GM21526 (cell line): ENCODE measurements around the gene SHOC2.

Experiments
- ATAC-seq: cut with Tn5 transposase; IDR thresholded peaks from one replicate; pipeline ENCODE4 v1.9.1; 2021; ENCODE audit warnings: moderate library complexity; ENCODE audit not compliant: unreplicated experiment, low FRiP score

Gene SHOC2

DNA sequence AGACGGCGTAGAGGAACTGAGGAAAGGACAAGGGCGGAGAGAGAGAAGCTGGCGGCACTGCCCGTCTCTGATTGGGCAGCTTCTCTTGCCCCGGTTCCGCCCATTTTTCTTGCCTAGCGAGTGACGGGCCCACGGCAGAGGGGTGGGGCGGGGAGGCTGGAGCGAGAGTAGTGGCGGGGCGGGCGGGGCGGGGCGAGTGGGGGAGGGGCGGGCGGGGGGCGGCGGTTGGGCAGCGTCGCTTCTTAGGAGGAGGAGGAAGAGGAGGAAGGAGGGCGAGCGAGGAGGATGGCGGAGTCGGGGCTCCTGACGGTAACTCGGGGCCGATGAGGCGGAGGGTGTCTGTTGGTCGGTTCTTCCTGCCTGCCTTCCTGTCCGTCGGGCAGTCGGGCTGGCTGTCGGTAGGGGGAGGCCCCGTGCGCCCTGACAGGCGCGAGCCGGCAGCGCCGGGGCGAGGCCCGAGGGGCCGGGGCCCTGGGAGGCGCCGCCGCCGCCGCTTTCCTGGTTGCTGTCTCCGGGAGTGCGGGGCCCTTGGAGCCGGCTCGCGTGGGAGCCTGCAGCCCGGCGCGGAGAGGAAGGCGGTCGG lies at the start of gene SHOC2:
Gene SHOC2, plus strand, starts transcription at position 256 of the 583 bp plus-strand sequence. CDS start 44,755 bp downstream, outside the sequence.
- peak; percentile 85 for ATAC-seq

DNA sequence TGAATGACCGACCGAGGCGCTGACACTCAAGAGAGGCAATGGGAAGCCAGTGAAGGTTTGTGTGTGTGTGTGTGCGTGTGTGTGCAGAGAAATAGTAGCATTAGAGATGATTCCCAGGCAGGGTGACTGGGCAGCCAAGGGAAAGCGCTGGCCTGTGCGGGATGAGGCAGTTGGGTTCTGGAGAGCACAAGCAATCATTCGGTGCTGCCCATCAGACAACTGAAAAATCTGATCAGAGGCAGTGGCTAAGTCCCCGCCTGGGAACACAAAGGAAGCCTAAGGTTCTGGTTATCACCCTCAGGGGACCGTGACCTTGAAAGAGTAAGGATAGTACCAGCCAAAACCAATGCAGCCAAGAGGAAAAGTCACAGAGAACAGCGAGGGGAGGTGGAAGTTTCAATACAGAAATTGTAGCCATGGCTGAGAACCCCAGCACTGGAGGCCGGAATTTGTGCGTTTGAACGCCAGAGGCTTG lies 48.5 kb upstream of the SHOC2 start:
- no peak for ATAC-seq

DNA sequence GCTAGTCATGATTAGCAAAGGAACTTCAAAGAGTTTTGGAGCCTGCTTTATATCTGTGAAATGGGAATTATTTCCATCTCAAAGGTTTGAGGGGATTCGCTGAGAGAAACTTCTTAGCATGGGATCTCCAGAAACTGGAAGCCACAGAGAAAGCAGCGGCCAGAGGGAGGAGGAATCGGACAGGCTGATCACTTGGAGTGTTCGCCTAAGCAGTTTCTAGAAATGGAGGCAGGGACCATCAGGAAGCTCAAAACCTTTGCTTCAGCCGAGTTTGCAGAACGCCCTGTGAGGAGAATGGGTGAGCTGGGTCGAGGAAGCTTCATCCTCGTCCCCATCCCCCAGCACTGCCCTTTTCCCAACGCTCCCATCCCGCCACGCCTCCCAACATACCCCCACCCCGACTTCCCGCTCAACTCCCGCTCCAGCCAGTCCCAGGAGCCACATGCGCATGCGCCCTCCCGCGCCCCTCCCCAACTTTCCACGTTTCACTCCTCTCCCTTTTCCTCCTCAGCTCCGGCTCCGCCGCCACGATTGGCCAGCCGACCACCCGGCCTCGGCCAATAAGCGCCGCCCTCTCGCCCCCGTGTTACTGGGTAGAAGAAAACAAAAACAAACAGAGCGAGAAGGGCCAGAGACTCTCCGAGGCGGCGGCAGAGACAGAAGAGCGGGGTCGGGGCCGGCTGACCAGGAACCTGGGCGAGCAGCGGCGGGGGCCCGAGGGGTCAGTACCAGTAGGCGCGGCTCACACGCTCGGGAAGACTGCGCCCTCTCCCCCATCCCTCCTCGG lies 47.9 kb upstream of the SHOC2 start, which contains the start of gene PDCD4:
Gene PDCD4, plus strand, starts transcription at position 631 of the 787 bp plus-strand sequence. CDS start 4,100 bp downstream, outside the sequence.
- peak; percentile 71 for ATAC-seq

DNA sequence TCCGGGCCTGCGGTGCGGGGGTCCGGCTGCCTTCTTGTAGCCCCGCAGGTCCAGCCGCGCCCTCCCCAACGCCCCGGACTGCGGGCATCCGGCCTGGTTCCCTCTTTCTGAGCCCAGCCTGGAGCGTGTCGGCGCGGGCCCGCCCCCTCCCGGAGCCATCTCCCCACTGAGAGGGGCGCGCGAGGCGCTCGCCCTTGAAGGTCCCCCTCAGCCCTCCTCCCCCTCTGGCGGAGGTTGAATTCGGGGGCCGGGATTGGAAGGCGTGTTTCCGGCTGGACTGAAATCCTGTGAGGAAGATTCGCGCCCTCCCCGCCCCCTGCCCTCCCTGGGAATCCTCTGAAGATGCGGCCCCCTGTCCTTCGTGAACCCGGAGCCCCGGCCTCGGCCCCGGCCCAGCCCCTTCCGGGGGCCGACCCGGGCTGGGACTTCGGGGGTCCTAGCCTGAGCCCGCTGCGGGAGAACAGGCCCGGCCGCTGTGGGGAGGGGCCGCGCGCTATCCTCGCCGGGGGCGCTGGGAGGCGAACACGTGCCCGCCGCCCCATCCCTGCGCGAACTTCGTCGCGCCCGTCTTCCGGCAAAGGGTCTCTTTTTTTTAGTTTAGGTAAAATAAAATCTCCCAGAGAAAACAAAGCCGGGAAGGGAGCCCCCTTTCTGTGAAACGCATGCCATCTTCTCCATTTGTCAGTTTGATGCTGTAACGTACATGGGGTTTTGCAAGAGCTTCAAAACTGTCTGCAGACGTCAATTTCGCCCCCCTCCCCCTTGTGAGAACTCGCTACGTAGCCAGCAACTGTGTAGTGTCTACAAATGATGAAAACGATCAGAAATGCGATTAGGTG lies 47.0 kb upstream of the SHOC2 start:
- ATAC-seq = peak; percentile 39

DNA sequence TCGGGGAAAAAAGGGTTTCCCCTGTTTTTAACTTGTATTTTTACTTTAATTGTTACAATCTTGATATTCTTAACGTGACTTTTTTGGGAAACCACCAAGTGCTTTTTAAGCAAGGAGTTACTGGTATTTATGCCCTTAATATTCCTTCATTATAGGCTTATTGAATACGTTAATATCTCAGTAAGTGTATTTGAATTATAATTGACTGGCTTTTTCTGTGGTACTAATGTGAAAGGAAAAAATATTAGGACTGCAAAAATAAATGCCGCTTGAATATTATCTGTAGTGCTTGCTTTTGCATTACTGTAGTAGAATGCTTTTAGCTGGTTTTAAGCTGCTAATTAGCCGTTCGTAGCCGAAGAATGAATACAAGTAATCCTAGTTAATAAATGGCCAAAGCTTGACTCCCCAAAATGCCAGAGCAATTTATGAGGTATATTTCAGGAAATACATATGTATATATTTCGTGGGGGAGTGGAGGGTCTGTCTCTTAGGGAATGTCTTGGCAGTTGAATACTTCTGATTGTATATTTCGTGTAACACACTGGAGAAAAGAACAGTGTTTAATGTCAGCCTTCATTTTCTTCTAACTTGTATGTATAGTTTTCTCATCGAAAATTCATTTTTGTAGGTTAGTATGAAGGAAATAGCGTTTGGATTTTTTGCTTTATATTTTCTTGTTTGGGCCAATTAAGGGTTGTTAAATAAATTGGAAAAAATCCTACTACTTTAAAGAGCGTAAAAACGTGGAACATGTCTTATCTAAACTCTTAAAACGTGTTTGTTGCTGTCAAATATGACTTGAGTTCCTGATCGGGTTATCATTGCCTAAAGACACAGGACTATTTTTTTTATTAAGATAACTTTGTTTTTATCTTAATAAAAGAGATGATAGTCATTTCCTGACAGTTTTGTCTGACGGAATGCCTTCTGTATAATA lies 46.1 kb upstream of the SHOC2 start:
- no peak for ATAC-seq

DNA sequence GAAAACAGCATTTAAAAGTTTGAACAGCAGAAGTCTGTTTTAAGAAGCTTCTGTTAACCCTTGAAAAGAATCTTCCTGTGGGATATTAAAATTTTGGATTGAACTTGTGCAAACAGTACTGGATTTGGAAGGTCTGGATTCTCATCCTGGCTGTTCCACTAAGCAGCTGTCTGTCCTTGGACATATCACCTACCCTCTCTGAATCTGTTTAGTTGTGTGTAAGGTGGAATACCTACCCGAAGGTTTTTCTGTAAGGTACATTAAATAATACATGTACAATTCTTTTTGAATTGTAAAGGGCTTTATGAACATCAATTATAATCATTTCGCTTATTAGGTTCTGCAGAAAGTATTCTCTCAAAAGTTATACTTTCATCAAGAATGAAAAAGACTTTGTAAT lies 45.5 kb upstream of the SHOC2 start:
- no peak for ATAC-seq

DNA sequence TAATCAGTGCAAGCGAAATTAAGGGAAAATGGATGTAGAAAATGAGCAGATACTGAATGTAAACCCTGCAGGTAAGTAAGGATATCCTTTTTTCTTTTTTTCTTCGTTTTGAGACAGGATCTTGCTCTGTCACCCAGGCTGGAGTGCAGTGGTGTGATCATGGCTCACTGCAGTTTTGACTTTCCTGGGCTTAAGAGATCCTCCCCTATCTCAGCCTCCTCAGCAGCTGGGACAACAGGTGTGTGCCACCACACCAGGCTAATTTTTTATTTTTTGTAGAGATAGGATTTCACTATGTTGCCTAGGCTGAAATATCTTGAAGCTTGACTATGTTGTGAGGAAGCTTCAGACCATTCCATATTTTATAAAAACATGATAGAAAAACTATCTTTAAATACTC lies 43.4 kb upstream of the SHOC2 start:
- ATAC-seq = no peak

DNA sequence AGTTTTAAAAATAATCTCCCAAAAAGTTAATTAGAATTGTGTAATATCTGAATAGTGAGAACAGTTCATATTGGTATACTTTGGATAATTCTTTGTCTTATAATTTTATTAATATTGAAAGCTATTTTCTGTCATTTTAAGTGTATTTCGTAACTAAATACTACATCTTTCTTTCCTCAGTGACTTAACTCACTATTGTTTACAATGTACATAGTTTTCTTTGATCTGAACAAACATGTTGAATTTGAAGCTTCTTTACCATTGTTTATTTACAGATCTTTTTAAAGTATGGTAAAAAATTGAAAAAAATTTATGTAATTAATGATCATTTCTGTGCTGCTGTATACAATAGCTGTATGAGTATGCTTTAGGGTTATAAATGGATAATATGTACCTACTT lies 42.6 kb upstream of the SHOC2 start:
- no peak for ATAC-seq

DNA sequence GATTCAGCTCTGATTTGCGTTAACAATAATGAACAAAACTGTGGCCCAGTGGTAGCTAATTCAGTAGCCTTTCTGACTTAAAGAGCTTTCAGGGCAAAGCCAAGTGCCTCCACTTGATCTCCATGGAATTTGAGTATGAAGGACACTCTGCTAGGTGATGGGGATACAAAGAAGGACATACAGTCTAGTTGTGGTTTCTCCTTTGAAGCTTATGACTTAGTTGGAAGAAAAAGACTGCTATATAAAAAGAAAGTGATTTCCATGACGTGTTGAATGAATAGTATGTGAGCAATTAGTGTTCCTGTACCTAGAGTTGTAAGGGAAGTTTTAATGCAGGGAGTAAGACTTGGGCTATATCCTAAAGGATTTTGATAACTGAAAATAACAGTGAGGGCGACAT lies 39.4 kb upstream of the SHOC2 start:
- ATAC-seq = no peak

DNA sequence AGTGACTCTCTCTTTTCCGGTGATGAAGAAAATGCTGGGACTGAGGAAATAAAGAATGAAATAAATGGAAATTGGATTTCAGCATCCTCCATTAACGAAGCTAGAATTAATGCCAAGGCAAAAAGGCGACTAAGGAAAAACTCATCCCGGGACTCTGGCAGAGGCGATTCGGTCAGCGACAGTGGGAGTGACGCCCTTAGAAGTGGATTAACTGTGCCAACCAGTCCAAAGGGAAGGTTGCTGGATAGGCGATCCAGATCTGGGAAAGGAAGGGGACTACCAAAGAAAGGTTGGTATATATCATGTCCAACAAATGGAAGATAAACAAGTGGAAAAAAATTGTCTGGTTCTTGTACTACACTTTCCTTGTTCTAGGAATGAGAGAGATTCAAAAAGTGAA lies 38.2 kb upstream of the SHOC2 start:
- ATAC-seq = no peak

DNA sequence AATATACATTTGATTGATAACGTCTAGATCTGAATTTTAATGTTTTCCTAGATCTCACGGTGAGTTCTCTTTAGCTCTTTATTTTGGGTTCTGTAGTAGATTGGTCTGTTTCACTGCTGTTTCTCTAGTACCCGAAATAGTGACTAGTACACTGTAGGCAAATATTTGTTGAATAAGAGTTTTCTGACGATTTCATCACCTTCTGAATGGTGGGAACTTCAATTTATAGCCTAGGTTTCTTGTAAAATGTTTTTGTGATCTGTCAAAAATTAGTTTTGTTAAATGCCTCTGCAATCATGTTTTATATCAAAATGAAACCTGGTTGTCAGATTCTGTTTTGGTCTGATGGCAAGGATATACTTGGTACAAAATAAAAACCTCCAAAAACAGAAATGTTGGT lies 37.5 kb upstream of the SHOC2 start:
- no peak for ATAC-seq

DNA sequence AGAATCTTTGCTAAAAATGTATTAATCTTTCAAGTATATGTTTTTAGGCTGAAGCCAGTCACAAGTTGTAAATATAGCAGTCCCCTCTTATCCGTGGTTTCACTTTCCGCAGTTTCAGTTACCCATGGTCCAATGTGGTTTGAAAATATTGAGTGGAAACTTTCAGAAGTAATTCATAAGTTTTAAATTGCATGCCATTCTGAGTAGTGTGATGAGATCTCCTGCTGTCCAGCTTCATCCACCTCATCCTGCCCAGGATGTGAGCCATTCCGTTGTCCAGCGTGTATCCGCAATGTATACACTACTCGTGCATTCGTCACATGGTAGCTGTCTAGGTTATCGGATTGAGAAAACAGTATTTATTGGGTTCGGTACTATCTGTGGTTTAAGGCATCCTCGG lies 35.5 kb upstream of the SHOC2 start:
- no peak for ATAC-seq

DNA sequence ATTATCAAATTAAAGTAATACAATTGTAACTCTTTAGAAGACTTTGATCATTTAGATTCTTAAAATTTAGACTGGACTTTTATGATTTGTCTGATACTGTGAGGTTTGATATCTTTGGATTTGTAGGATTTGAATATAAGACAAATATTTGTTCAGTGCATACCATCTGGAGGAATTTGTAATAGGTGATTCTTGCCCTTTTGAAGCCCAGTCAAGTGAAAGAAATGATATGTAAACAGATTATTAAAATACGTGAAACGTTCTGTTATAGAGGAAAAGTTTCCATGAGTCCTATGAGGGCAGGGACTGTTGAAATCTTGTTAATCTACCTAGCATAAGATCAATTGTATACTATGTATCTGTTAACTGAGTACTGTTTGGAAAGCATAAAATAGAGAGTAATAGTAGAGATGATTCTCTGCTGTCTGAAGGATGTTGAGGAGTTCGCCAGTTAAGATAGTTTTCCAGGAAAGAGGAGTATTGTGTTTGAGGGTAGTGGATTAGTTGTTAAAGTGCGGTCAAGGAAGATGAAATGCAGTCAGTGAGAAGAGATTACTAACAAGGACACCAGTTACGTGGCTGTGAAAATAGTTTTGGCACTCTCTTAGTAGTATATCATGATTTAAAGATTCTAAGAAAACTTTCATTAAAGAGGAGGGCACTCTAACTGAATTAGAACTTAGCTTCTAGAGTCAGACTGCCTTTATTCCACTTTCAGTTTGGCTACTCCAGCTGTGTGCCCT lies 33.3 kb upstream of the SHOC2 start:
- ATAC-seq = no peak

DNA sequence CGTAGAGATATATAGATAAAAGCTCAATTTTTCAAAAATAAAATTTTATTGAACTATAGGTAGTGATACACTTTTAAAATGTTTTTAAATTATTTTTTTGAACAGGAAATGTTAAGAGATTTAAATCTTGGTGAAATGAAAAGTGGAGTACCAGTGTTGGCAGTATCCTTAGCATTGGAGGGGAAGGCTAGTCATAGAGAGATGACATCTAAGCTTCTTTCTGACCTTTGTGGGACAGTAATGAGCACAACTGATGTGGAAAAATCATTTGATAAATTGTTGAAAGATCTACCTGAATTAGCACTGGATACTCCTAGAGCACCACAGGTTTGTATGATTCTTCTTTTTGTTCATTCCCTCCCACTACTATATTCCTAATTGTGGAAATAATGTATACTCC lies 31.8 kb upstream of the SHOC2 start:
- no peak for ATAC-seq

DNA sequence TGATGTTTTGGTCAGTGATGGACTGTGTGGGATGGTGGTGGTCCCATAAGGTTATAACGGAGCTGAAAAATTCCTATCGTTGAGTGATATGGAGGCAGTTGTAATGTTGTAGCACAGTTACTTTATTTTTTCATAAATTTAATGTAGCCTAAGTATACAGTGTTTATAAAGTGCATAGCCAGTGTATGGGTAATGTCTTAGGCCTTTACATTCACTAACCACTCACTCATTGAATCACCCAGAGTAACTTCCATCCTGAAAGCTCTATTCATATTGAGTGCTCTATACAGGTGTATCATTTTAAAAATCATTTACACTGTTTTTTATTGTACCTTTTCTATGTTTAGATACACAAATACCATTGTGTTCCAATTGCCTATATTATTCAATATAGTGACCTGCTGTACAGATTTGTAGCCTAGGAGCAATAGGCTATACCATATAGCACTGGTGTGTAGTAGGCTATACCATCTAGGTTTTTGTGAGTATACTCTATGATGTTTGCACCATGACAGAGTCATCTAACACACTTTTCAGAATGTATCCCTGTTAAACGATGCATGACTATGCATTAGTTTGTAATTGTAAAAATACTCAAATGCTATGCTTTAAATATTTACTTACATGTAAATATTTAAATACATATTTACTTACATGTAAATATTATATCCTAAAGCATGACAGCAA lies 26.7 kb upstream of the SHOC2 start:
- ATAC-seq = no peak

DNA sequence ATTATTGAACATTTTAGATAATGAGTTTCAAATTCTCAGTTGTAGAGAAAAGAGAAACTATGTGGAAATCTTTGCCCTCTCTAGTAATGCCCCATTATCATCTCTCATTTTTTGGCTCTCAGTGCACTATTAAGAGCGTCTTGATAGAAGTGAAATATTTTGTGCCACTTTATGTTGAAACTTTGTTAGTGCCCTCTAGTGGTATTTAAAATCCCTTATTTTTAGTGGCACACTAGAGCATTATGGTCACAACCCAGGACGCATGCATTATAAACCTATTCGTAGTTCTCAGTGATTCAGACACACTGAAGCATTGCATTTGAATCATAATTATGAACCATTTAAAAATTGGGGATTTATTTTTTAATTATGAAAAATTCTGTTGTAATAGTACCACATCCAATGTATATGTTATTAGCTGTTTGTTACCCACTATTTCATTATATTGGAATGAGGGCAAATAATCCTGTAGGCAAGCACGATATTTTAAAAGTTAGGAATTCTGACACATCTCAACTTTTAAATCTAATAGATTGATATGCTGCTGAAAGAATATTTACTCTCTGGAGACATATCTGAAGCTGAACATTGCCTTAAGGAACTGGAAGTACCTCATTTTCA lies 25.7 kb upstream of the SHOC2 start:
- peak; percentile 47 for ATAC-seq

DNA sequence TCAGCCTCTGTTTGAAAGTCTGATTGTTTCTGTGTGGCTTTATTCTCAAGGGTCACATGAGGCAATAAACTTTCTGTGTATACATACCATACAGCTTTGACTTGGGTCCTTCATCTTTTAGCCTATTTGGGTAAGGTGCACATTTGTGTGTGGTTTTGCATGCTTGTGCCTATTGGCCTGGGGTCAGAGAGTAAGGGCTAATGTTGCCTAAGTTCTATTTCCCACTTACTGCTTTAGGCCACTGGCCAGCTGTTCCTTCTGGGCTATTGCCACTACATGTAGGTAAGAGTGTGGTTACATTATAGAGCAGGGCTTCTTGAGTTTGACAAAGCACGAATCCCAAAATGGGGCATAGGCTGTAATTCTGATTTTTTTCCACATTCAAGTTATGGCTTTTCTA lies 22.2 kb upstream of the SHOC2 start:
- no peak for ATAC-seq

DNA sequence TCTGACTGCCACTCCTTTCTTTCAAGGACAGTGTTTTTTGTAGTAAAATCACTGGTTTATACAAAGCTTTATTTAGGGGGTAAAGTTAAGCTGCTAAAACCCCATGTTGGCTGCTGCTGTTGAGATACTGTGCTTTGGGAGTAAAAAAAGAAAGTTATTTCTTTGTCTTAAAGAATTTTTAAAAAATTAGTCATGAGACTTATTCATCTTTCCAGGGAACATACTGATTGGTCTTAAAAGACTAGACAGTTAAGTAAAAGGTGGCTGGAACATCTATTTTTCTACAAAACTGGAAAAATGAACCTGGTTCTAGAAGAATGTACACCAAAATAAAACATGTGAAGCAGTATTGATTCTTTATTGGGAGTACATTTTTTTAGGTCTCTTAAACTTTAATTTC lies 21.0 kb upstream of the SHOC2 start:
- no peak for ATAC-seq
